DLD1 (cell line): ENCODE results near the gene TMEM191C.
"Not testable (repeated sequence)": the region's sequence is repeated elsewhere in the genome, so short reads cannot be mapped to it uniquely, and the experiment has no call there.

Experiments
- in situ Hi-C: cut with HindIII; loops from 2 replicates; pipeline ENCODE4 v1.10.0; 2017; ENCODE audit warnings: low sequenced_read_pairs

Gene TMEM191C

DNA sequence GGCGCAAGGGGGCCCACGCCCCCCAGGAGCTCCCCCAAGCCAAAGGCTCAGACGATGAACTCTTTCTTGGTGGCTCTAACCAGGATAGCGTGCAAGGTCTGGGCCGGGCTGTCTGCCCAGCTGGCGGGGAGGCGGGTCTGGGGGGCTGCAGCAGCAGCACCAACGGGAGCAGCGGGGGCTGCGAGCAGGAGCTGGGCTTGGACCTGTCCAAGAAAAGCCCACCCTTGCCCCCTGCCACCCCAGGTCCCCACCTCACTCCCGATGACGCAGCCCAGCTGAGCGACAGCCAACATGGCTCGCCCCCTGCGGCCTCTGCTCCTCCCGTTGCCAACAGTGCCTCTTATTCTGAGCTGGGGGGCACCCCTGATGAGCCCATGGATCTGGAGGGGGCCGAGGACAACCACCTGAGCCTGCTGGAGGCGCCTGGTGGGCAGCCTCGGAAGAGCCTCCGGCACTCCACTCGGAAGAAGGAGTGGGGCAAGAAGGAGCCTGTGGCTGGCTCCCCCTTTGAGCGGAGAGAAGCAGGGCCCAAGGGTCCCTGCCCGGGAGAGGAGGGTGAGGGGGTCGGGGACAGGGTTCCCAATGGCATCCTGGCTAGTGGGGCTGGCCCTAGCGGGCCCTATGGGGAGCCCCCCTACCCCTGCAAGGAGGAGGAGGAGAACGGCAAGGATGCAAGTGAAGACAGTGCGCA is 21.6 kb upstream of the TMEM191C start:
- in situ Hi-C loops = no loop called here

DNA sequence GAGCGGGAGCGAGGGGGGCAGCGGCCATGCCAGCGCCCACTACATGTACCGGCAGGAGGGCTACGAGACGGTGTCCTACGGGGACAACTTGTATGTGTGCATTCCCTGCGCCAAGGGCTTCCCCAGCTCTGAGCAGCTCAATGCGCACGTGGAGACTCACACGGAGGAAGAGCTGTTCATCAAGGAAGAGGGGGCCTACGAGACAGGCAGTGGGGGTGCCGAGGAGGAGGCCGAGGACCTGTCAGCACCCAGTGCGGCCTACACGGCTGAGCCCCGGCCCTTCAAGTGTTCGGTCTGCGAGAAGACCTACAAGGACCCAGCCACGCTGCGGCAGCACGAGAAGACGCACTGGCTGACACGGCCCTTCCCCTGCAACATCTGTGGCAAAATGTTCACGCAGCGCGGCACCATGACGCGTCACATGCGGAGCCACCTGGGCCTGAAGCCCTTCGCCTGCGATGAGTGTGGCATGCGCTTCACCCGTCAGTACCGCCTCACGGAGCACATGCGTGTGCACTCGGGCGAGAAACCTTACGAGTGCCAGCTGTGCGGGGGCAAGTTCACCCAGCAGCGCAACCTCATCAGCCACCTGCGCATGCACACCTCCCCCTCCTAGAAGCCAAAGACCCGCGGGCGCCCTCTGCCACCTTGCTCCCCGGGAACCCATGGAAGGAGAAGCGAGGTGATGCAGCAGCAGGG is 20.9 kb upstream of the TMEM191C start:
- in situ Hi-C loops = no loop called here

DNA sequence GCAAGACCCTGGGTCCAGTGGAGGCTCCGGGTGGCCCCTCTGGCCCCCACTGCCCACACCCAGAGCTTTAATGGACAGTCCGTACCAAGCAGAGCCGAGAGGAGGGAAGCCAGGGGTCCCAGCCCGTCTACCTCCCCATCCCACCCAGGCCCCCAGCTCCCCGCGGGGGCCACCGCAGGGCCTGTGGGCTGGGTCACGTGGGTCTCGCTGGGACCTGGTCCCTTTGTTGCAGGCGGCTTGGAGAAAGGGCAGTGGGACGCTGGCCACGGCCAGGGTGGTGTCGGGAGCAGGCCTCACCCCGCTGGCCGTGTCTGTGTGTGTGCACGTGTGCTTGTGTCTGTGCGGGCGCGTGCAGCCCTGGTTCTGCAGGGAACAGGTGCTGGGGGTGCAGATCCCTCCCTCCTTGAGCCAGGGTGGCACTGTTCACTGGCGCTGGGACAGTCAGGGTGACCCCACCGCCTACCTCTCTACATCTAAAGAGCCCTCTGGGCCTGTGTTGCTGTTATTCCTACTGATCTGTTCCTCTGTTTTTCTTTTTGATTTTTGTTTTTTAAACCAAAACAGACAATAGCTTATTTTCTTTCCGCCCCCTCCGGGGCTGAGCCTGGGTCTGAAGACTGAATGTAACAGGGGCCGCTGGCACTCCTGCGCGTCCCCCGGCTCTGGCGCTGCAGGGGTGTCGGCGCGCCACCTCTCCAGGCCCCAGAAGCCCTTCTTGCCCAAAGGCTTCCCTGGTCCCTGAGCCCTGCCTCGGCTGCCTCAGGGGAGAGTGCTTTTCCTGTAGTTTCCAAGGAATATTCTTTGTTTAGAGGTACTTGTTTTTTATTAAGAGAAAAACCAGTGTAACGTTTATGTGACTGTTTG is 20.1 kb upstream of the TMEM191C start:
- in situ Hi-C loops = no loop called here

DNA sequence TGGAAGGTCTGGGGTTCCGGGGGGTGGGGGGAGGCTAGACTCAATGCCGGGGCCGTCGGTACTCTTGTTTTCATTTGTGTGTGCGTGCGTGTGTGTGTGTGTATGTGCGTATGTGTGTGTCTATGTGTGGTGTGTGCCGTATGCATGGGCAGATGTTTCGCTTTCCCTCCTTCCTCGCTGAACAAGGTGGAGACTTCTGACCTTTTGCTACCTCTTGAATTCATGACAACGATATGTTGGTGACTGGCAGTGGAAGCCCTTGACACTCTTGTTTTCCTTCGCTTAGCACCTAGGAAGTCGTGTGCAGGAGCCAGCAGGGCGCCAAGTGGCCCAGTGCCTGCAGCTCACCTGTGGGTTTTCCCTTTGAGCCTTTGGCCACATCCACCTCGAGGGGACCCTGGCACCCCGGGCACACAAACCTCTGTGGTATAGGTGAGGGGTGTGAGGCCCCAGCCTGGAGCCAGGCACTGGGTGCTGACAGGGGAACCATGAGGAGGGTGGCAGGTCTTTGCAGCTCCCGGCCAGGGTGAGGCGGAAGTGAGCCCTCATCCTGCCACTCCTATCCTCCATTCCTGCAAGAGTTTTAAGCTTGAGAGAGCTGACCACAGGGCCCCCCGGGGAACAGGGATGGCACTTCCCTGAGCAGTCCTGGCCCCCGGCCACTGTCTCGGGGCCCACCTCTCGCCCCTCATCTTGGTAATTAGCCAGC is 19.3 kb upstream of the TMEM191C start:
- in situ Hi-C loops = no loop called here

GRCh38 chr22:21448627-21449416 is 18.4 kb upstream of the TMEM191C start:
- in situ Hi-C loops = no loop called here

DNA sequence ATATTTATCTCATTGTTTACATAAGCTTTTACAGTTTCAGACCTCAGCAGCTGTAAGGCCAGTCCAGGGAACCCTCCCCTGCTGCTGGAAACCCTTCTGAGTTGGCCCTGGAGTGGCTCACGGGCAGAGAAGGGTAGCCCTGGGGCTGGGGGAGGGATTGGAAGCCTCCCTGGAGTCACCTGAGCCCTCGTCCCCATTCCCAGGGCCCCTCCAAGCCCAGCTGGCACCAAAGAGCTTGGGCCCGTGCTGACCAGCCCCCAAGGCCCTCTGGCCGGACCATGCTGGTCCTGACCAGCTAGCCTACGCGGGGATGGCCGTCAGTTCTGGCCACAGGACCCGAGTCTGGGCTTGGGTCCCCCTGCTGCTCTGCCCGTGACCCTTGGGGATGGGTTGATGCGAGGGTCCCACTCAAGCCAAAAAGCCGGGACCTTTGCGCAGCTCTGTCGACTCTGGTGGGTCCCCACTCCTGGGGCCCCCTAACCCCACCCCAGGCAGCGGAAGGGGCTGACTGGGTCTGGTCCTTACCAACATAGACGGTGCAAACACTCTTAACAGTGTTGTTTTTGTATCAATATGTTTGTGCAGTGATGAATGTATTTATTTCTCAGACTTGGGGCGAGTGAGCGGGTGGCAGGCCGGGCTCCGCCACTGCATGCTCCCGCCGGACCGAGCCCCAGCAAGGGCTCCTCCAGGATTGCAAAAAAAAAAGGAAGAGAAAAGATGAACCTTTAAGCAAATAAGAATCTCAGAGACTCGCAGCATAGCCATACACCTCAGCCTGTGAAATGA is 17.5 kb upstream of the TMEM191C start:
- in situ Hi-C loops = no loop called here

- in situ Hi-C loops = no loop called here
These were observed 16.8 kb upstream of the TMEM191C start for GRCh38 chr22:21450320-21450831.

DNA sequence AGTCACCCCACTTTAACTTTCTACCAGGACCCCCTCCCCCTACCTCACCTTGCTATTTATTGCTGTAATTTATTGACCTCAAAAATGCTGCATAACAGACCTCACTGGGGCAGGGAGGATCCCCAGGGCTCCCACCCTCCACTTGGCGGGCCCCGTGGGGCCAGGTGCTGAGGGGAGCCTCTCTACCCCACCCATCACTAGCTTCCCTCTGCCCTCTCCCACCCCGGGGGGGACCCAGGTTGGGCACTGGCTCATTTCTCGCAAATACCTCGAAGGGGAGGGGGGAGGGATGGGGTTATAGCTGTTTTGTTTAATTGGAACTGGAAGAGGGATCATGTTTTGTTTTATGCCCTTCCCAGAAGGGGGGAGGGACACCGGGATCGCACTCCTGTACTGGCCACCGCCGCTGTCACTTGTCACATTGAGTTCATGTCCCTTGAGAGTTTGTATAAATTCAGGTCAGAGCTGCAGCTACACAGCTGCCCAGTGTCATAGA is 16.3 kb upstream of the TMEM191C start:
- in situ Hi-C loops = no loop called here

DNA sequence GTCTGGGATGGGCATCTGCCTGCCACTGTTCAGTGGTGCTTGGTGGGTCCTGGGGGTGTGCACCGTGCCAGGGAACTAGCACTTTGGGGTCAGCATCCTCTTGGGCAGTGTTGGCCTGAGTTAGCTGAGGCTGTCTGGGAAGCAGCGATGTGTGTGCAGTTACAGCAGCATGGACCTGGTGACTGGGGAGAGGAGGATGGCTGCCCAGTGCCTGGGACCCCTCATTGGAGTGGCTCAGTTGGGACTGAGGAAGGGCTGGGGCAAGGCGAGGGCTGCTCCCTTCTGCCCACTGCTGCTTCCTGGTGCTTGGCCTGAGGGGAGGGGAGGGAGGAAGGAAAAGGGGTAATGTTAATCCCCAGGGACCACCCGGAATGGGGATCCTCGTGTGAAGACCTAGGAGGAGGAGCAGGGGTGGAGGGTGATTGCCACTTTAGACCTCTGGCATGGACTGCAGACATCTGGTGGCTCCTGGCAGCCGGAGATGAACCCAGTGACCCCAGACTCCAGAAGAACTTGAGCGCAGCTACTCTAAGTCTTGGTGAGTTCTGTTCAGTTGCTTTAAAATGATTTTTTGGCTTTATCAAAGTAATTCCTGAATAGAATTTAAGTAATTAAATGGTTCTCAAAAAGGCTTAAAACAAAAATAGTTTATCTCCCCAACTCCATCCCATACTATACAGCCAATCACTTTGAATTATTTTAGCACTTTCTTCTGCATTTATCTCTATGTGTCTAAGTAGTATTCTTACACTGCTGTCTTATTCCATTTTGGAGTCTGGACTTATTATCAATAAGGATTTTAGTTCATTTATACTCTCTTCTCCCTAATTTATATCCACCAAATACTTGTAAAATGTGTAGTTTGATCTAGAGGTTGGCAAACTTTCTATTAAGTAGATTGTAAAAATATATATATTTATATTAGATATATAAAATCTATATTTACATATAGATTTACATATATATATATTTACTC is 15.4 kb upstream of the TMEM191C start:
- in situ Hi-C loops = no loop called here

GRCh38 chr22:21452666-21453065 is 14.5 kb upstream of the TMEM191C start:
- in situ Hi-C loops = not testable (repeated sequence)

DNA sequence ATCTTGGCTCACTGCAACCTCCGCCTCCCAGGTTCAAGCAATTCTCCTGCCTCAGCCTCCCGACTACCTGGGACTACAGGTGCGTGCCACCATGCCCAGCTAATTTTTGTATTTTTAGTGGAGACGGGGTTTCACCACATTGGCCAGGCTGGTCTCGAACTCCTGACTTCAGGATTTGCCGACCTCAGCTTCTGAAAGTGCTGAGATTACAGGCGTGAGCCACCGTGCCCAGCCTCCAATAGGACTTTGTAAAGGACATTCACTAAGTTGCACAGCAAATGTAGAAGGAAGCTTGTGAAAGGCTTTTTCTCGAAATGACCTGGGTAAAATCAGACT is 12.2 kb upstream of the TMEM191C start:
- in situ Hi-C loops = not testable (repeated sequence)

- in situ Hi-C loops = no loop called here
These were observed 11.7 kb upstream of the TMEM191C start for GRCh38 chr22:21455334-21456089.

- in situ Hi-C loops = no loop called here
These were observed 10.0 kb upstream of the TMEM191C start for GRCh38 chr22:21457023-21457787.

DNA sequence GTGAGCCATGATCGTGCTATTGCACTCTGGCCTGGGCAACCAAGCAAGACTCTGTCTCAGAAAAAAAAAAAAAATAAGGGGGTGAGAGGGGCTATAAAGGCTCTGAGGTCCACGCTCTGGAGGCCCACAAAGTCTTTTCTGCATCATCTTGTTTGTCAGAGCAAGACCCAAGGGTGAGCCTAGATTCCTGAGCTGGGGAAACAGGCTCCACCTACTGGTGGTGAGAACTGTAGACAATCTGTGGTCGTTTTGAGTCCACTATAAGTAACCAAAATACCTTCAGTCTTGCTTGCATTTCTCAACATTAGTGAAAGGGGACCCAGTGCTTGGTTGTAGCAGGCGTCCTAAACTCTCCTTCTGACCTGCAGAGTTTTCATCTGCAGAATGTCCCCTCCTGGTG is 4.5 kb upstream of the TMEM191C start:
- in situ Hi-C loops = not testable (repeated sequence)

GRCh38 chr22:21468194-21469096 is 1.3 kb downstream of the TMEM191C start:
- in situ Hi-C loops = not testable (repeated sequence)
